H1 (cell line): ENCODE measurements around the gene GABBR1. TPM values are rescaled to one million over a fixed set of nuclear protein-coding genes. Genes with fewer than 3 reads are reported as not detected.

Experiments used
- polyA plus RNA-seq, 7 experiments: library from polyadenylated mRNA; depleted of rRNA in 3 of 7; stranded (reverse) in 5 of 7; unstranded in 2 of 7; fragments of >200 nt in 5 of 7; fragments of 200-250 nt in 2 of 7; gene quantifications; 1 replicate in 5 of 7; 2 replicates in 1 of 7; 4 replicates in 1 of 7; pipeline versions ENCODE4 v1.2.1 to v1.2.3, GENCODE V29; 2011 to 2013; ENCODE audit warnings: missing spikeins in 2 of 7, mixed read lengths in 2 of 7
- total RNA-seq: library from RNA; stranded (reverse); fragmentation: NEBNext Ultra II Directional; extraction: Animal tissue kit (Norgen Biotek cat#: 25700); gene quantifications from 2 replicates; pipeline ENCODE4 v1.2.1, GENCODE V29; 2021
- TF ChIP-seq, protein P1 (sequence below): fragments of 300-600 bp; sonication (generic); IDR thresholded peaks from 2 replicates; pipeline ENCODE4 v1.7.1; 2012; ENCODE audit warnings: low read length, moderate library complexity, mild to moderate bottlenecking, inconsistent platforms; ENCODE audit not compliant: insufficient replicate concordance
- TF ChIP-seq, protein P2 (sequence below): IDR thresholded peaks from 2 replicates; pipeline ENCODE4 v1.6.1; 2011; ENCODE audit warnings: low read length, improper control_type of control experiment

Gene GABBR1
- total and polyA plus RNA-seq, 2 of the 8 experiments (the other 6 are each of a cell fraction or from before 2014, with no cell fraction given): 75.9 to 78.3 TPM

DNA sequence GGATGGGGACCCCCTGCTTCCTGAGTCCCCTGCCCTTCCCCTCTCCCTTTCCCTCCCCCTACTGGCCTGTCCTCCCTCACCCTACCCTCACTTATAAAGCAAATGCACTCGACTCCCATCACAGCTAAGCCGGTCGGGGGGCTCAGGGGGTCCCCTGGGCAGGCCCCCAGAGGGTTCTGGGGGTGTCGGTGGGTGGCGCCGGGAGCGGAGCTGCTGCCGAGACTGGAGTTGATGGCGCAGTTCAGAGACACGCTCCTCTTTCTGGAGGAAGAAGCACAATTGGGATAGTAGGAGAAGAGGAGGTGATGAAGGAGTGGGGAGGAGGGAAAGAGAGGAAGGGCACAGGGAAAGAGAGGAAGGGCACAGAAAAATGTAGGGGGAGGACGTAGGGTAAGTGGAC, 29.5 kb downstream of the GABBR1 start (continued):
- TF ChIP-seq, protein P1, sequence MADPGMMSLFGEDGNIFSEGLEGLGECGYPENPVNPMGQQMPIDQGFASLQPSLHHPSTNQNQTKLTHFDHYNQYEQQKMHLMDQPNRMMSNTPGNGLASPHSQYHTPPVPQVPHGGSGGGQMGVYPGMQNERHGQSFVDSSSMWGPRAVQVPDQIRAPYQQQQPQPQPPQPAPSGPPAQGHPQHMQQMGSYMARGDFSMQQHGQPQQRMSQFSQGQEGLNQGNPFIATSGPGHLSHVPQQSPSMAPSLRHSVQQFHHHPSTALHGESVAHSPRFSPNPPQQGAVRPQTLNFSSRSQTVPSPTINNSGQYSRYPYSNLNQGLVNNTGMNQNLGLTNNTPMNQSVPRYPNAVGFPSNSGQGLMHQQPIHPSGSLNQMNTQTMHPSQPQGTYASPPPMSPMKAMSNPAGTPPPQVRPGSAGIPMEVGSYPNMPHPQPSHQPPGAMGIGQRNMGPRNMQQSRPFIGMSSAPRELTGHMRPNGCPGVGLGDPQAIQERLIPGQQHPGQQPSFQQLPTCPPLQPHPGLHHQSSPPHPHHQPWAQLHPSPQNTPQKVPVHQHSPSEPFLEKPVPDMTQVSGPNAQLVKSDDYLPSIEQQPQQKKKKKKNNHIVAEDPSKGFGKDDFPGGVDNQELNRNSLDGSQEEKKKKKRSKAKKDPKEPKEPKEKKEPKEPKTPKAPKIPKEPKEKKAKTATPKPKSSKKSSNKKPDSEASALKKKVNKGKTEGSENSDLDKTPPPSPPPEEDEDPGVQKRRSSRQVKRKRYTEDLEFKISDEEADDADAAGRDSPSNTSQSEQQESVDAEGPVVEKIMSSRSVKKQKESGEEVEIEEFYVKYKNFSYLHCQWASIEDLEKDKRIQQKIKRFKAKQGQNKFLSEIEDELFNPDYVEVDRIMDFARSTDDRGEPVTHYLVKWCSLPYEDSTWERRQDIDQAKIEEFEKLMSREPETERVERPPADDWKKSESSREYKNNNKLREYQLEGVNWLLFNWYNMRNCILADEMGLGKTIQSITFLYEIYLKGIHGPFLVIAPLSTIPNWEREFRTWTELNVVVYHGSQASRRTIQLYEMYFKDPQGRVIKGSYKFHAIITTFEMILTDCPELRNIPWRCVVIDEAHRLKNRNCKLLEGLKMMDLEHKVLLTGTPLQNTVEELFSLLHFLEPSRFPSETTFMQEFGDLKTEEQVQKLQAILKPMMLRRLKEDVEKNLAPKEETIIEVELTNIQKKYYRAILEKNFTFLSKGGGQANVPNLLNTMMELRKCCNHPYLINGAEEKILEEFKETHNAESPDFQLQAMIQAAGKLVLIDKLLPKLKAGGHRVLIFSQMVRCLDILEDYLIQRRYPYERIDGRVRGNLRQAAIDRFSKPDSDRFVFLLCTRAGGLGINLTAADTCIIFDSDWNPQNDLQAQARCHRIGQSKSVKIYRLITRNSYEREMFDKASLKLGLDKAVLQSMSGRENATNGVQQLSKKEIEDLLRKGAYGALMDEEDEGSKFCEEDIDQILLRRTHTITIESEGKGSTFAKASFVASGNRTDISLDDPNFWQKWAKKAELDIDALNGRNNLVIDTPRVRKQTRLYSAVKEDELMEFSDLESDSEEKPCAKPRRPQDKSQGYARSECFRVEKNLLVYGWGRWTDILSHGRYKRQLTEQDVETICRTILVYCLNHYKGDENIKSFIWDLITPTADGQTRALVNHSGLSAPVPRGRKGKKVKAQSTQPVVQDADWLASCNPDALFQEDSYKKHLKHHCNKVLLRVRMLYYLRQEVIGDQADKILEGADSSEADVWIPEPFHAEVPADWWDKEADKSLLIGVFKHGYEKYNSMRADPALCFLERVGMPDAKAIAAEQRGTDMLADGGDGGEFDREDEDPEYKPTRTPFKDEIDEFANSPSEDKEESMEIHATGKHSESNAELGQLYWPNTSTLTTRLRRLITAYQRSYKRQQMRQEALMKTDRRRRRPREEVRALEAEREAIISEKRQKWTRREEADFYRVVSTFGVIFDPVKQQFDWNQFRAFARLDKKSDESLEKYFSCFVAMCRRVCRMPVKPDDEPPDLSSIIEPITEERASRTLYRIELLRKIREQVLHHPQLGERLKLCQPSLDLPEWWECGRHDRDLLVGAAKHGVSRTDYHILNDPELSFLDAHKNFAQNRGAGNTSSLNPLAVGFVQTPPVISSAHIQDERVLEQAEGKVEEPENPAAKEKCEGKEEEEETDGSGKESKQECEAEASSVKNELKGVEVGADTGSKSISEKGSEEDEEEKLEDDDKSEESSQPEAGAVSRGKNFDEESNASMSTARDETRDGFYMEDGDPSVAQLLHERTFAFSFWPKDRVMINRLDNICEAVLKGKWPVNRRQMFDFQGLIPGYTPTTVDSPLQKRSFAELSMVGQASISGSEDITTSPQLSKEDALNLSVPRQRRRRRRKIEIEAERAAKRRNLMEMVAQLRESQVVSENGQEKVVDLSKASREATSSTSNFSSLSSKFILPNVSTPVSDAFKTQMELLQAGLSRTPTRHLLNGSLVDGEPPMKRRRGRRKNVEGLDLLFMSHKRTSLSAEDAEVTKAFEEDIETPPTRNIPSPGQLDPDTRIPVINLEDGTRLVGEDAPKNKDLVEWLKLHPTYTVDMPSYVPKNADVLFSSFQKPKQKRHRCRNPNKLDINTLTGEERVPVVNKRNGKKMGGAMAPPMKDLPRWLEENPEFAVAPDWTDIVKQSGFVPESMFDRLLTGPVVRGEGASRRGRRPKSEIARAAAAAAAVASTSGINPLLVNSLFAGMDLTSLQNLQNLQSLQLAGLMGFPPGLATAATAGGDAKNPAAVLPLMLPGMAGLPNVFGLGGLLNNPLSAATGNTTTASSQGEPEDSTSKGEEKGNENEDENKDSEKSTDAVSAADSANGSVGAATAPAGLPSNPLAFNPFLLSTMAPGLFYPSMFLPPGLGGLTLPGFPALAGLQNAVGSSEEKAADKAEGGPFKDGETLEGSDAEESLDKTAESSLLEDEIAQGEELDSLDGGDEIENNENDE: no peak
- TF ChIP-seq, protein P2, sequence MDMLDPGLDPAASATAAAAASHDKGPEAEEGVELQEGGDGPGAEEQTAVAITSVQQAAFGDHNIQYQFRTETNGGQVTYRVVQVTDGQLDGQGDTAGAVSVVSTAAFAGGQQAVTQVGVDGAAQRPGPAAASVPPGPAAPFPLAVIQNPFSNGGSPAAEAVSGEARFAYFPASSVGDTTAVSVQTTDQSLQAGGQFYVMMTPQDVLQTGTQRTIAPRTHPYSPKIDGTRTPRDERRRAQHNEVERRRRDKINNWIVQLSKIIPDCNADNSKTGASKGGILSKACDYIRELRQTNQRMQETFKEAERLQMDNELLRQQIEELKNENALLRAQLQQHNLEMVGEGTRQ: no peak
